Measurements from ENCODE around the gene ZAP70. TPM values are rescaled to one million over a fixed set of nuclear protein-coding genes. Genes with fewer than 3 reads are reported as not detected.

The ZAP70 gene
- total and polyA plus RNA-seq, 2 donors (not counting 3 experiments of a cell fraction or from before 2014, with no cell fraction given), result 0.14 TPM; not detected in 1

DNA sequence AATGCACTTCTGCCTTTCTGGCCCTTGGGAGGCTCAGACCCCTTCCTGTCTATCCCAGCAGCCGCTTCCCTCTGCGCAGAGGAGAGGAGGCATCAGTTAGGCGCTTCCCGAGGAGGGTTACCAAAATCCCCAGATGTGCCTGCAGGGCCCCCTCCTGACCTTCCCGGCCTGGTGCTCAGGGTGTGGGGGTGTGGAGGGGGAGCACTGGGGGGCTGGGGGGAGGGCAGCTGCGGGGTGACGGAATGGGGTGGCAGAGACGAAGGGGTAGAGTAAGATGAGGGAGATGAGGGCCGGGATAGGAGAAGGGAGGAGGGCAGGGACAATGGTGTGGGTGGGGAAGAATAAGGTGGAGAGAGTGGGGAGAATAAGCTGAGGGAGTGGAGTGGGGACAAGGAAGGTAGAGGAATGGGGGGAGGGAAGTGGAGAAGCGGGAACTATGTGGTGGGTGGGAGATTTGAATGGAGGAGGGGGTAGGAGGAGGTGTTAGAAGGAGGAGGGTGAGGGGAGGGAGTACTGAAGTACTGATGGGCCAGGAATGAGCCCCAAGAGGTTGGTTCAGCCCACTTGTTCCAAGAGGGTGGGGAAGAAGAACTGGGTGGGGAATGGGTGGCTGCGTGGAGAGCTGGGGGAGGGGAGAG lies 6.5 kb upstream of the ZAP70 start:
- no TSS peak for BruUV-seq (replicated peaks)
- H3K4me1 ChIP-seq (ENCODE audit: control insufficient read depth, extremely low read depth, insufficient read depth, low read length), result no peaks in the 10 kb centered on the region
- no peaks in the 10 kb centered on the region for H4K20me1 ChIP-seq (replicated peaks; ENCODE audit: control insufficient read depth, extremely low read depth, insufficient read depth, low read length)
- no peaks in the 10 kb centered on the region for H3K79me2 ChIP-seq (ENCODE audit: control insufficient read depth, insufficient read depth, low read length)
- dilution Hi-C loops (cut with MboI; ENCODE audit: extremely low pct_ligation_motif_present, low sequenced_read_pairs), result no loop called here
- POLR2A ChIA-PET, result no interaction called here
- no peaks in the 10 kb centered on the region for H3K9me1 ChIP-seq (replicated peaks; ENCODE audit: control insufficient read depth, extremely low read depth, insufficient read depth, low read length)
- no peak overlapping the region for H2AFZ ChIP-seq (ENCODE audit: low read depth, low read length)
- no peak for TF ChIP-seq JUN (IDR thresholded peaks at IDR 0.05; ENCODE audit: borderline replicate concordance, insufficient read depth, insufficient read length, low read depth)
- no peak for TF ChIP-seq POLR2A (IDR thresholded peaks at IDR 0.05; ENCODE audit: low read depth, low read length)
- TF ChIP-seq, protein P1, sequence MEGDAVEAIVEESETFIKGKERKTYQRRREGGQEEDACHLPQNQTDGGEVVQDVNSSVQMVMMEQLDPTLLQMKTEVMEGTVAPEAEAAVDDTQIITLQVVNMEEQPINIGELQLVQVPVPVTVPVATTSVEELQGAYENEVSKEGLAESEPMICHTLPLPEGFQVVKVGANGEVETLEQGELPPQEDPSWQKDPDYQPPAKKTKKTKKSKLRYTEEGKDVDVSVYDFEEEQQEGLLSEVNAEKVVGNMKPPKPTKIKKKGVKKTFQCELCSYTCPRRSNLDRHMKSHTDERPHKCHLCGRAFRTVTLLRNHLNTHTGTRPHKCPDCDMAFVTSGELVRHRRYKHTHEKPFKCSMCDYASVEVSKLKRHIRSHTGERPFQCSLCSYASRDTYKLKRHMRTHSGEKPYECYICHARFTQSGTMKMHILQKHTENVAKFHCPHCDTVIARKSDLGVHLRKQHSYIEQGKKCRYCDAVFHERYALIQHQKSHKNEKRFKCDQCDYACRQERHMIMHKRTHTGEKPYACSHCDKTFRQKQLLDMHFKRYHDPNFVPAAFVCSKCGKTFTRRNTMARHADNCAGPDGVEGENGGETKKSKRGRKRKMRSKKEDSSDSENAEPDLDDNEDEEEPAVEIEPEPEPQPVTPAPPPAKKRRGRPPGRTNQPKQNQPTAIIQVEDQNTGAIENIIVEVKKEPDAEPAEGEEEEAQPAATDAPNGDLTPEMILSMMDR (IDR thresholded peaks at IDR 0.05; ENCODE audit: extremely low read depth in 1 of 2, insufficient read depth in 1 of 2, low read depth in 1 of 2, low read length in 2 of 2), result no peak
- H3K9ac ChIP-seq (replicated peaks; ENCODE audit: extremely low read depth, insufficient read depth, low read length), result no peak overlapping the region
- CTCF ChIA-PET, result interaction anchor here (0.7 to 9.1 kb wide), 5 partner anchors 8 to 678 kb away, joined by 3 to 68 read pairs (median 4); no protein-coding TSS in a partner anchor
- intact Hi-C loops (cut with micrococcal nuclease), result no loop called here
- no peak overlapping the region for H3K27ac ChIP-seq (ENCODE audit: insufficient read depth, low read depth, low read length)
- no peaks in the 10 kb centered on the region for H3K9me3 ChIP-seq (replicated peaks; ENCODE audit: control insufficient read depth, insufficient read depth, low read length)
- DNase-seq (ENCODE audit: low read depth, low spot score), result no peak
- FAIRE-seq, result no peak
- H3K36me3 ChIP-seq (ENCODE audit: control insufficient read depth in 2 of 2, extremely low read depth in 1 of 2, insufficient read depth in 2 of 2, low read length in 2 of 2), result no peaks in the 10 kb centered on the region
- peaks cover 2% of the 10 kb centered on the region in 2 experiments for H3K27me3 ChIP-seq (ENCODE audit: control insufficient read depth in 2 of 2, insufficient read depth in 2 of 2, low read length in 2 of 2)
- no peak overlapping the region for H3K4me3 ChIP-seq (replicated peaks in 1 of 3; ENCODE audit: insufficient read depth in 1 of 3, low read depth in 1 of 3, low read length in 3 of 3)
- no peak overlapping the region for H3K4me2 ChIP-seq (ENCODE audit: insufficient read depth, low read length)

DNA sequence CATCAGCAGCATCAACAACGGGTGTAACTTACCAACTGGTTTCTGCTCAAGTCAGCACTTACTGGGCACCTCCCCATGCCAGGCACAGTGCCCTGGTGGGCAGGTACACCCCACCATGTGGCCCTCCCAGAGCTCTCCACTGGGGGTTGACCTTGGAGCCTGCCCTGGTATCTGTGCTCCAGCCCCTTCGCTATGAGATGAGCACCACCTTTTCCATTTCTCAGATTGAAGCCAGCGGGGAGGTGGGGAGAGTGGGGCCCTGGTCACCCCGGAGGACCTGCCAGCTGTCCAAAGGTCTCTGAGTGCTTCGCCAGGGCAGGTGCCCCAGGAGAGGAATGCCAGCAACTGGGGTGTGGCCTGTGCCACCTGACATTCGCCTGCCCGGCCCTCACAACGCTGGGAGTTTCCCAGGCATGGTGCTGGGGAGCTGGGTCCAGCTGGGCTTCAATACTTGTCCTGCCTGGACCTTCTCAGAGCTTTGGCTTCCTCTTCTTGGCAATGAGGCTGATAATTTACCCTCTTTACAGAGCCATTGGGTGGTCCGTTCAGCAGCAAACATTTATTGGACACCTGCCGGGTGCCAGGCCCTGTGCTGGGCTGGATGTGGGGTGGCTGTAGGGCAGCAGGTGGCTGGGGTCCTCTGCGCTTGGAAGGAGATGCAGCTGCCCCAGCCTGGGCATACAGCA lies 5.9 kb upstream of the ZAP70 start:
- dilution Hi-C loops (cut with MboI; ENCODE audit: extremely low pct_ligation_motif_present, low sequenced_read_pairs), result no loop called here
- H3K9me1 ChIP-seq (replicated peaks; ENCODE audit: control insufficient read depth, extremely low read depth, insufficient read depth, low read length), result no peaks in the 10 kb centered on the region
- H3K4me1 ChIP-seq (ENCODE audit: control insufficient read depth, extremely low read depth, insufficient read depth, low read length), result no peaks in the 10 kb centered on the region
- ChIA-PET POLR2A (no interaction called here), CTCF (interaction anchor here (0.7 to 9.1 kb wide), 7 partner anchors 8 to 678 kb away, joined by 3 to 68 read pairs (median 5); no protein-coding TSS in a partner anchor)
- intact Hi-C loops (cut with micrococcal nuclease), result no loop called here
- H3K9ac ChIP-seq (replicated peaks; ENCODE audit: extremely low read depth, insufficient read depth, low read length), result no peak overlapping the region
- no peak for DNase-seq (ENCODE audit: low read depth, low spot score)
- no peak overlapping the region for H3K27ac ChIP-seq (ENCODE audit: insufficient read depth, low read depth, low read length)
- TF ChIP-seq, protein P2, sequence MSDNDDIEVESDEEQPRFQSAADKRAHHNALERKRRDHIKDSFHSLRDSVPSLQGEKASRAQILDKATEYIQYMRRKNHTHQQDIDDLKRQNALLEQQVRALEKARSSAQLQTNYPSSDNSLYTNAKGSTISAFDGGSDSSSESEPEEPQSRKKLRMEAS (IDR thresholded peaks at IDR 0.05; ENCODE audit: insufficient read depth, insufficient read length), result no peak
- TF ChIP-seq, protein P1 (IDR thresholded peaks at IDR 0.05; ENCODE audit: extremely low read depth in 1 of 2, insufficient read depth in 1 of 2, low read depth in 1 of 2, low read length in 2 of 2), result no peak
- TF ChIP-seq EZH2 (IDR thresholded peaks at IDR 0.05; ENCODE audit: borderline replicate concordance, low read depth, low read length, severe bottlenecking), result no peak
- TF ChIP-seq GATA2 (IDR thresholded peaks at IDR 0.05; ENCODE audit: insufficient read depth, insufficient read length, low read depth, low read length), result no peak
- no peak for TF ChIP-seq JUN (IDR thresholded peaks at IDR 0.05; ENCODE audit: borderline replicate concordance, insufficient read depth, insufficient read length, low read depth)
- no peak for TF ChIP-seq MYC (IDR thresholded peaks at IDR 0.05; ENCODE audit: low read depth, low read length)
- H3K4me3 ChIP-seq (replicated peaks in 1 of 3; ENCODE audit: insufficient read depth in 1 of 3, low read depth in 1 of 3, low read length in 3 of 3), result no peak overlapping the region
- no peak overlapping the region for H2AFZ ChIP-seq (ENCODE audit: low read depth, low read length)
- no peak for FAIRE-seq
- H3K36me3 ChIP-seq (ENCODE audit: control insufficient read depth in 2 of 2, extremely low read depth in 1 of 2, insufficient read depth in 2 of 2, low read length in 2 of 2), result no peaks in the 10 kb centered on the region
- no peaks in the 10 kb centered on the region for H3K9me3 ChIP-seq (replicated peaks; ENCODE audit: control insufficient read depth, insufficient read depth, low read length)
- H3K27me3 ChIP-seq (ENCODE audit: control insufficient read depth in 2 of 2, insufficient read depth in 2 of 2, low read length in 2 of 2), result peaks cover 2% of the 10 kb centered on the region in 2 experiments
- BruUV-seq (replicated peaks), result no TSS peak
- H4K20me1 ChIP-seq (replicated peaks; ENCODE audit: control insufficient read depth, extremely low read depth, insufficient read depth, low read length), result no peaks in the 10 kb centered on the region
- no peaks in the 10 kb centered on the region for H3K79me2 ChIP-seq (ENCODE audit: control insufficient read depth, insufficient read depth, low read length)
- H3K4me2 ChIP-seq (ENCODE audit: insufficient read depth, low read length), result no peak overlapping the region
